GM19452 (cell line): ENCODE results near the gene CDIP1.

Source experiments
- ATAC-seq: cut with Tn5 transposase; IDR thresholded peaks from one replicate; pipeline ENCODE4 v1.9.1; 2021; ENCODE audit not compliant: unreplicated experiment

The CDIP1 gene

GRCh38 chr16:4539716-4540284 lies 1.2 kb upstream of the CDIP1 start:
- ATAC-seq: no peak

GRCh38 chr16:4537376-4538343 lies 913 bp downstream of the CDIP1 start:
- ATAC-seq: peak; percentile 20

DNA sequence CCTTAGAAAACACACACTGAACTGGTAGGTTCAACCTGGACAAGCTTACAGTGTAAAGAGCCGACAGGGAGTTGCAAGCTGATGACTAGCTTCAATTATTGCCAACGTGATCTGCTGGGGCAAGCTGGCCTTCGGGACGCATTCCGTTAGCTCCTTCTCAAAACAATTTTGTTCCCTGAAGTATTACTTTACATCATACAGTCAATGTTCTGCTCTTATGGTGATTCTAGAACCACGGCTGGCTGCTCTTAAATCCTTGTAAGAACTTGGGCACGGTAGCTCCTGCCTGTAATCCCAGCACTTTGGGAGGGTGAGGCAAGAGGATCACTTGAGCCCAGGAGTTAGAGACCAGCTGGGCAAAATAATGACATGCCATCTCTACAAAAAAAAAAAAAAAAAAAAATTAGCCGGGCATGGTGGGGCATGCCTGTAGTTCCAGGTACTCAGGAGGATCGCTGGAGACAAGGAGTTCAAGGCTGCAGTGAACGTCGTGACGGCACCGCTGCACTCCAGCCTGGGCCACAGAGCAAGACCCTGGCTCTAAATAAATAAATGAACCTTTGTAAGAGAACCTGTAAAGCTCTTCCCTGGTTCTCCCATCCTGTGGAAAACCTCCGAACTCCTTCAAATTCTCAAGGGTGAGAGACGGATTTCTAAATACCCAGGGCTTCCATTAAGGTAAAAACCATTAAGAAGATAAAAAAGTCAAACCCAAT lies 2.0 kb downstream of the CDIP1 start:
- ATAC-seq: no peak

DNA sequence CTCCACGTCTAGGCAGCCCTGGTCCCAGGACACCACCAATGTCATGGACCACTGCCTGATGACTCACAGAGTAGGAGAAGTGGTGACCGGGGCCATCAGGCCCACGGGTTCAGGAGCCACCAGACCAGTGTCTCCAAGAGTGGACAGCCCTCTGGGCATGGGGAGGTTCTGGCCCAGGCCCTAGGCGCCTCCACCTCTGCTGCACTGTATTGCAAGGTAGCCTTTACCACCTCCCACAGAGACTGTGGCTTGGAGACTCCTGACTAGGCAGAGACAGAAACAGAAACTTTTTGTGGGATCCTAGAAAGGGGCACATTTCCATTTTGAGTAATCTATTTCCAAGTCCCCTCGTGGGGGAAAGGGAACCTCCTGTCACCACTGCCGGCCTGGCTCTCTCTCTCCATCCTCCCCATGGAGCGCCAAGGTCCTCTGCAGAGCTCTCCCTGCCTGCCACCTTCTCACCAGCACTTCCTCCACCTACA lies 2.9 kb downstream of the CDIP1 start:
- no peak for ATAC-seq

- no peak for ATAC-seq
These were observed 4.3 kb downstream of the CDIP1 start for GRCh38 chr16:4534151-4534790.

DNA sequence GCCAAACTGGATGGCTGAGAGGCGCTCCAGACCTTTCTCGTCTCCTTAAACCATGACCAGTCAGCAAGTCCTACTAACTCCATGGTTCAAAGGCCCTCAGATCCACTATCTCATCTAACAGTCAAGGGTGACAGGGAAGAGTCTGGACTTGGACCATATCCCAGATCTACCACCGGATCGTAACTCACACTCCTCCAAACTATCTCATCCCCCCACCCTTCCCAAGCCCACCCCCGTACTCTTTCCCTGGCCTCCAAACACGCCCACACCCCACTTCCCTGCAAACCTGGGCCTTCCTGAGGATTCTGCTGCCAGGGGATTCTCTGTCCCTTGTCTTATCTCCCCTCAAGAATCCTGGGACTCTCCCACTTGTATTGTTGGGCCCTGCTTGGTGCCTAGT lies 5.1 kb downstream of the CDIP1 start:
- no peak for ATAC-seq

DNA sequence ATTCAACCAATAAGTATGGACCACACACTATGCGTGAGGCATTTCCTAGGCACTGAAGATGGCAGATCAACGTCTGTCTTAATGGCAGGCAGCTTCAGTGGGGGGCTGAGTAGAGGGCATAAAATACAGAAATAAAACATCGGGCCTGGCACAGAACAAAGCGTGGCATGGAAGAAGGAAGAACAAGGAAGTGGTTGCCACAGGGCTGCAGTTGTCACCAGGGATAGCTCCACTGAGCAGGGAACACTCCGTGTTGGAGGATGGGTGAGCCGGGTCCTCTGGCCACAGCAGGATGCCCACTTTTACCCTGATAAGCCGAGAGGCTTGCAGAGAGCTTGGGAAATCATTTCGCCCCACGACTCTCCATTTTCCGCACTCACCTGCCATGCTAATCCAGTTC lies 6.3 kb downstream of the CDIP1 start:
- no peak for ATAC-seq

GRCh38 chr16:4531811-4532210 lies 6.8 kb downstream of the CDIP1 start:
- no peak for ATAC-seq

GRCh38 chr16:4529085-4530060 lies 9.2 kb downstream of the CDIP1 start:
- no peak for ATAC-seq

DNA sequence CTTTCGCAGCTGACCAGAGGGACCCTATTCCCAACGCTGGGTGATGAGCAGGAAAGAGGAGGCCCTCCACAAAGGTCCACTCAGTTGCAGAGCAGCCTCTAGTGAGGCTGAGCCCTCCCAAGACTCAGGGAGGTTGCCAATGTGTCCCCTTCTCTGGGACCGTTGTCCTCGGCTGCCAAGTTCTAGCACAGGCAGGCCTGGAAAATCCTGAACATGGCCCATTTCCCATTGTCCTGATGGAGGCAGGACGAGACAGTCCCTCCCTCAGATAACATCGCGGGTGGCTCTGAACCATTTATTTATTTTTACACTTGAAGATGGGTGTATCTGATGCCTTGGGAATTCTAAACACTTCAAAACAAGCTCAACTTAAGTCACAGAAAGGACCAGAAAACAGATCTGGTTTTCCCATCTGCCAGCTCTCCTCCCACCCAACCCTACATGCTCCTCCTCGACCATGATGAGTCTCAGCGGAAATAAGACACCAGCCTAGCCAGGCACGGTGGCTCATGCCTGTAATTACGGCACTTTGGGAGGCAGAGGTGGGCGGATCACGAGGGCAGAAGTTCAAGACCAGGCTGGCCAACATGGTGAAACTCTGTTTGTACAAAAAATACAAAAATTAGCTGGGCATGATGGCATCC lies 12.8 kb downstream of the CDIP1 start:
- no peak for ATAC-seq

- ATAC-seq: no peak
These were observed 13.5 kb downstream of the CDIP1 start for GRCh38 chr16:4525069-4525468.

GRCh38 chr16:4524571-4524970 lies 14.0 kb downstream of the CDIP1 start:
- ATAC-seq: no peak

GRCh38 chr16:4523686-4524085 lies 14.9 kb downstream of the CDIP1 start:
- ATAC-seq: no peak

- ATAC-seq: no peak
These were observed 16.5 kb downstream of the CDIP1 start for GRCh38 chr16:4522051-4522581.

GRCh38 chr16:4520913-4521312 lies 17.7 kb downstream of the CDIP1 start:
- ATAC-seq: no peak

GRCh38 chr16:4519274-4520058 lies 19.1 kb downstream of the CDIP1 start:
- no peak for ATAC-seq

GRCh38 chr16:4517812-4518680 lies 20.5 kb downstream of the CDIP1 start:
- no peak for ATAC-seq
